ENCODE results near the gene CCDC80.

Gene CCDC80

GRCh38 chr3:112623717-112624116 lies 17.2 kb downstream of the CCDC80 start:
- H3K4me3 ChIP-seq (ENCODE audit: low read depth, low read length): no peak overlapping the region
- no peak for TF ChIP-seq CTCF (IDR thresholded peaks at IDR 0.05; ENCODE audit: borderline replicate concordance, insufficient read depth, low read depth, low read length)

- no peak for TF ChIP-seq CTCF (IDR thresholded peaks at IDR 0.05; ENCODE audit: borderline replicate concordance, insufficient read depth, low read depth, low read length)
- H3K4me3 ChIP-seq (ENCODE audit: low read depth, low read length): no peak overlapping the region
These were observed 17.7 kb downstream of the CCDC80 start for GRCh38 chr3:112623213-112623612.

GRCh38 chr3:112619295-112619694 lies 21.6 kb downstream of the CCDC80 start:
- no peak for TF ChIP-seq CTCF (IDR thresholded peaks at IDR 0.05; ENCODE audit: borderline replicate concordance, insufficient read depth, low read depth, low read length)
- no peak overlapping the region for H3K4me3 ChIP-seq (ENCODE audit: low read depth, low read length)

- no peak for TF ChIP-seq CTCF (IDR thresholded peaks at IDR 0.05; ENCODE audit: borderline replicate concordance, insufficient read depth, low read depth, low read length)
- no peak overlapping the region for H3K4me3 ChIP-seq (ENCODE audit: low read depth, low read length)
These were observed 23.7 kb downstream of the CCDC80 start for GRCh38 chr3:112617285-112617684.

- TF ChIP-seq CTCF (IDR thresholded peaks at IDR 0.05; ENCODE audit: borderline replicate concordance, insufficient read depth, low read depth, low read length): no peak
- H3K4me3 ChIP-seq (ENCODE audit: low read depth, low read length): no peak overlapping the region
These were observed 24.8 kb downstream of the CCDC80 start for GRCh38 chr3:112615989-112616731.

GRCh38 chr3:112611752-112612515 lies 29.0 kb downstream of the CCDC80 start:
- no peak overlapping the region for H3K4me3 ChIP-seq (ENCODE audit: low read depth, low read length)
- TF ChIP-seq CTCF (IDR thresholded peaks at IDR 0.05; ENCODE audit: borderline replicate concordance, insufficient read depth, low read depth, low read length): no peak

GRCh38 chr3:112610121-112610520 lies 30.8 kb downstream of the CCDC80 start:
- TF ChIP-seq CTCF (IDR thresholded peaks at IDR 0.05; ENCODE audit: borderline replicate concordance, insufficient read depth, low read depth, low read length): no peak
- no peak overlapping the region for H3K4me3 ChIP-seq (ENCODE audit: low read depth, low read length)

Data from GM12875 (cell line).